ENCODE results near the gene HCCS.

DNA sequence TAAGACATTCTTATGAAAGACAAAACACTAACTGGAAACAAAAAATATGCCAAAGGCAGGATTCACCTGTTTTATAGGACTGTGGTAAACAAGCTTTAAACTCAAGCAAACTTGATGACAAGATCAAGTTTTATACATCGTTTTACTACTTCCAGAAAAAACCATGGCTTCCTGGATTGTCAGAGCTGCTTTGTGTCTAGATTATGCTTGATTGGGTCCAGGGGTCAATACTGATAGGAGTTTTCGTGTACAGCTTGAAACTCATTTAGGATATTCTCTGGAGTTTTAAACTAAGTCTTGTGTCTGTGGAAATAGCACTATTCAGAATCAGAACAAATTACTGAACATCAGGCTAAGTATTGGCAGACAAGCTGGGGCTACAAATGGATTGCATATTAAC, 13.0 kb downstream of the HCCS start:
- TF ChIP-seq CTCF (IDR thresholded peaks at IDR 0.05) (no peak), POLR2AphosphoS5 (IDR thresholded peaks at IDR 0.05; ENCODE audit: low read depth, low read length) (no peak)

All from Panc1 (cell line).